KMS-11 (cell line): ENCODE measurements around the gene COL8A1.

ENCODE experiments used
- H2AFZ ChIP-seq: fragments of 200-600 bp; sonication (generic); 2 replicates; pipeline ENCODE4 v1.6.1; 2016; ENCODE audit warnings: antibody characterized with exemption, mixed run types, low read depth
- H3K27ac ChIP-seq: fragments of 200-600 bp; sonication (generic); 2 replicates; pipeline ENCODE4 v1.6.1; 2016; ENCODE audit warnings: mild to moderate bottlenecking, mixed run types
- H3K27me3 ChIP-seq: fragments of 200-600 bp; sonication (generic); 2 replicates; pipeline ENCODE4 v1.6.1; 2017; ENCODE audit warnings: mild to moderate bottlenecking, low read depth, mixed run types, moderate library complexity; ENCODE audit not compliant: insufficient read depth
- H3K36me3 ChIP-seq: fragments of 200-600 bp; sonication (generic); 2 replicates; pipeline ENCODE4 v1.6.1; 2017; ENCODE audit warnings: mild to moderate bottlenecking, mixed run types; ENCODE audit not compliant: insufficient read depth
- H3K4me1 ChIP-seq: fragments of 200-600 bp; sonication (generic); 2 replicates; pipeline ENCODE4 v1.6.1; 2016; ENCODE audit warnings: mild to moderate bottlenecking, low read depth, mixed run types; ENCODE audit not compliant: poor library complexity, severe bottlenecking
- H3K4me2 ChIP-seq: fragments of 200-600 bp; sonication (generic); 2 replicates; pipeline ENCODE4 v1.7.0; 2016; ENCODE audit warnings: mild to moderate bottlenecking, mixed run types
- H3K4me3 ChIP-seq: fragments of 200-600 bp; sonication (generic); IDR thresholded peaks from 2 replicates; pipeline ENCODE4 v1.6.1; 2017; ENCODE audit warnings: low read depth, low read length, mixed read lengths; ENCODE audit not compliant: insufficient read depth
- H3K79me2 ChIP-seq: fragments of 200-600 bp; sonication (generic); 2 replicates; pipeline ENCODE4 v1.6.1; 2016; ENCODE audit warnings: low read depth, mixed run types; ENCODE audit not compliant: insufficient read depth
- H3K9ac ChIP-seq: fragments of 200-600 bp; sonication (generic); 2 replicates; pipeline ENCODE4 v1.6.1; 2016; ENCODE audit warnings: mild to moderate bottlenecking, mixed run types
- H4K20me1 ChIP-seq: fragments of 200-600 bp; sonication (generic); 2 replicates; pipeline ENCODE4 v1.6.1; 2016; ENCODE audit warnings: mild to moderate bottlenecking, mixed run types; ENCODE audit not compliant: insufficient read depth
- CTCF ChIP-seq: fragments of 200-600 bp; sonication (generic); conservative IDR thresholded peaks from 2 replicates; pipeline ENCODE4 v1.6.1; 2017; ENCODE audit warnings: low read depth, mild to moderate bottlenecking, antibody characterized with exemption, low read length, moderate library complexity, mixed read lengths

Gene COL8A1

DNA sequence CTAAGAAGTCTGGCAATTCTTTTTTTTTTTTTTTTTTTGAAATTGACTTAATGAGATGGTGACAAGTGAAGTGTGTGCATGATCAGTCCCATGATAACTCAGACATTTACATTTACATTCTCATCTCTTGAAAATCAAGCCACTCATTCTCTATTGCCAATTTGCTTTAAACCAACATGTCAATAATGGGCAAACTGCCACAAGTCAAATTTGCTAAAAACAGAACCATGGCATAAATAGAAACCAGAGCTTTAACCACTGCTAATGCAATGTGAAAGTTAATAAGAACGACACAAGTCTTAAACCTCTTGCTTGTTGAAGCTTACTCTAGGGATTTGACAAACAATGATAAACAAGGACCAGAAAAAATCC, 12.0 kb upstream of the COL8A1 start:
- H2AFZ ChIP-seq = 0 out of 2 replicates have a peak overlapping the region, but pooled peaks have one; percentile 30
- H3K36me3 ChIP-seq = no peaks in the 10 kb centered on the region
- H3K27ac ChIP-seq = peak overlapping the region; percentile 92
- no peaks in the 10 kb centered on the region for H3K27me3 ChIP-seq
- peak overlapping the region; percentile 62 for H3K4me2 ChIP-seq
- H3K9ac ChIP-seq = no peak overlapping the region
- no peaks in the 10 kb centered on the region for H3K79me2 ChIP-seq
- TF ChIP-seq CTCF = no peak
- H3K4me1 ChIP-seq = peaks cover 81% of the 10 kb centered on the region
- no peaks in the 10 kb centered on the region for H4K20me1 ChIP-seq
- no peak overlapping the region for H3K4me3 ChIP-seq

- Histone ChIP-seq H4K20me1 (no peaks in the 10 kb centered on the region), H3K27me3 (no peaks in the 10 kb centered on the region), H2AFZ (peak overlapping the region; percentile 30; the same call in 1 of the 2 replicates), H3K4me3 (no peak overlapping the region), H3K4me2 (peak overlapping the region; percentile 62), H3K4me1 (peaks cover 73% of the 10 kb centered on the region), H3K79me2 (no peaks in the 10 kb centered on the region), H3K36me3 (no peaks in the 10 kb centered on the region), H3K27ac (peak overlapping the region; percentile 92), H3K9ac (peak overlapping the region; percentile 26; the same call in 1 of the 2 replicates)
- no peak for TF ChIP-seq CTCF
These were observed 11.2 kb upstream of the COL8A1 start for GRCh38 chr3:99627062-99627826.

DNA sequence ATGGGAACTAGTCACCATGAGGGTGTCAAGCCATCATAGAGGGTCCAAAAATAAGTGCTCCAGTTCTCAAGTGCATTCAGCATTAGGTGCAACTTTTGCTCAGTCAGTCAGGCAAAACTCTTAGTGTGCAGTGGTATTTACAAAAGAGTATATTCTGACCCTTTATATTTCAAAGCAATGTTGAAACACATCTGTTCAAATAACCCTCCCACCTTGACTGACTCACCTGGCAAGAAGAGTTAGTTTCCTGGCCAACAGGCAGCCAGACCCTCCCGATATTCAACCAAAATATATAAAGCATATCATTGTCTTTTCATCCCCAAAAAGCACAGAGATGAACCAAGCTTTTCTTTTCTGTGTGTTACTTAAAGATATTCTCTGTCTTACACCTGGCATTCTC, 7.6 kb upstream of the COL8A1 start:
- Histone ChIP-seq H3K27ac (no peak overlapping the region), H3K4me1 (peaks cover 37% of the 10 kb centered on the region), H3K4me2 (no peak overlapping the region), H3K4me3 (no peak overlapping the region), H4K20me1 (no peaks in the 10 kb centered on the region), H2AFZ (no peak overlapping the region), H3K9ac (no peak overlapping the region), H3K27me3 (no peaks in the 10 kb centered on the region), H3K79me2 (no peaks in the 10 kb centered on the region), H3K36me3 (no peaks in the 10 kb centered on the region)
- no peak for TF ChIP-seq CTCF

GRCh38 chr3:99633887-99634558, 4.4 kb upstream of the COL8A1 start:
- H3K9ac ChIP-seq = no peak overlapping the region
- no peak overlapping the region for H3K27ac ChIP-seq
- no peaks in the 10 kb centered on the region for H3K27me3 ChIP-seq
- no peaks in the 10 kb centered on the region for H3K36me3 ChIP-seq
- H3K4me2 ChIP-seq = no peak overlapping the region
- H3K79me2 ChIP-seq = no peaks in the 10 kb centered on the region
- H3K4me3 ChIP-seq = no peak overlapping the region
- H4K20me1 ChIP-seq = no peaks in the 10 kb centered on the region
- H3K4me1 ChIP-seq = peaks cover 5% of the 10 kb centered on the region
- no peak overlapping the region for H2AFZ ChIP-seq
- no peak for TF ChIP-seq CTCF
